ENCODE results near the gene SOWAHA.
"Not testable (repeated sequence)": the region's sequence is repeated elsewhere in the genome, so short reads cannot be mapped to it uniquely, and the experiment has no call there.

SOWAHA gene

GRCh38 chr5:132791026-132791425 lies 22.1 kb upstream of the SOWAHA start:
- DNase-seq, result no peak
- Histone ChIP-seq H3K4me2 (ENCODE audit: low read length) (no peak overlapping the region), H2AK5ac (ENCODE audit: low read length) (no peak overlapping the region), H3K56ac (ENCODE audit: low read length) (no peak overlapping the region), H3K79me1 (ENCODE audit: low read length) (no peaks in the 10 kb centered on the region), H2BK5ac (ENCODE audit: low read length) (no peak overlapping the region), H4K5ac (ENCODE audit: low read length) (no peak overlapping the region), H3K4me3 (ENCODE audit: low read length) (no peak overlapping the region), H3K27me3 (ENCODE audit: insufficient read depth, low read length, poor library complexity) (no peaks in the 10 kb centered on the region), H4K8ac (ENCODE audit: low read depth, low read length) (no peak overlapping the region), H3K23ac (ENCODE audit: low read length) (no peak overlapping the region), H2BK120ac (ENCODE audit: low read depth, low read length) (no peak overlapping the region), H3K36me3 (ENCODE audit: control insufficient read depth, insufficient read depth, low read length) (no peaks in the 10 kb centered on the region), H3K79me2 (ENCODE audit: control insufficient read depth, insufficient read depth, low read length) (no peaks in the 10 kb centered on the region), H2BK15ac (replicated peaks; ENCODE audit: low read depth) (no peak overlapping the region), H3K9ac (ENCODE audit: low read length) (no peak overlapping the region), H3K18ac (ENCODE audit: low read length) (no peak overlapping the region), H3K4me1 (ENCODE audit: control insufficient read depth, low read depth, low read length) (no peaks in the 10 kb centered on the region), H3K27ac (ENCODE audit: low read depth, low read length) (no peak overlapping the region), H3K4ac (ENCODE audit: low read depth, low read length) (no peak overlapping the region)
- WGBS (ENCODE audit: extremely low coverage, insufficient coverage, low lambda C conversion rate), result no CpG with 5 or more reads among the region's 3 CpGs

GRCh38 chr5:132797651-132798050 lies 15.5 kb upstream of the SOWAHA start:
- H4K5ac ChIP-seq (ENCODE audit: low read length), result no peak overlapping the region
- no peak overlapping the region for H3K4ac ChIP-seq (ENCODE audit: low read depth, low read length)
- H3K27ac ChIP-seq (ENCODE audit: low read depth, low read length), result no peak overlapping the region
- H3K36me3 ChIP-seq (ENCODE audit: control insufficient read depth, insufficient read depth, low read length), result no peaks in the 10 kb centered on the region
- no peak for DNase-seq
- H2BK120ac ChIP-seq (ENCODE audit: low read depth, low read length), result no peak overlapping the region
- H3K27me3 ChIP-seq (ENCODE audit: insufficient read depth, low read length, poor library complexity), result no peaks in the 10 kb centered on the region
- H3K79me1 ChIP-seq (ENCODE audit: low read length), result no peaks in the 10 kb centered on the region
- no peaks in the 10 kb centered on the region for H3K4me1 ChIP-seq (ENCODE audit: control insufficient read depth, low read depth, low read length)
- no peak overlapping the region for H2BK15ac ChIP-seq (replicated peaks; ENCODE audit: low read depth)
- no peak overlapping the region for H3K9ac ChIP-seq (ENCODE audit: low read length)
- no peak overlapping the region for H3K23ac ChIP-seq (ENCODE audit: low read length)
- no peak overlapping the region for H4K8ac ChIP-seq (ENCODE audit: low read depth, low read length)
- no peak overlapping the region for H3K4me3 ChIP-seq (ENCODE audit: low read length)
- no peak overlapping the region for H2BK5ac ChIP-seq (ENCODE audit: low read length)
- no peak overlapping the region for H3K18ac ChIP-seq (ENCODE audit: low read length)
- H3K56ac ChIP-seq (ENCODE audit: low read length), result no peak overlapping the region
- no CpG with 5 or more reads among the region's 2 CpGs for WGBS (ENCODE audit: extremely low coverage, insufficient coverage, low lambda C conversion rate)
- H3K4me2 ChIP-seq (ENCODE audit: low read length), result no peak overlapping the region
- H2AK5ac ChIP-seq (ENCODE audit: low read length), result no peak overlapping the region
- H3K79me2 ChIP-seq (ENCODE audit: control insufficient read depth, insufficient read depth, low read length), result no peaks in the 10 kb centered on the region

GRCh38 chr5:132799392-132799791 lies 13.7 kb upstream of the SOWAHA start:
- Histone ChIP-seq H3K27me3 (ENCODE audit: insufficient read depth, low read length, poor library complexity) (no peaks in the 10 kb centered on the region), H2BK15ac (replicated peaks; ENCODE audit: low read depth) (no peak overlapping the region), H3K27ac (ENCODE audit: low read depth, low read length) (no peak overlapping the region), H3K4me3 (ENCODE audit: low read length) (no peak overlapping the region), H2BK5ac (ENCODE audit: low read length) (no peak overlapping the region), H3K56ac (ENCODE audit: low read length) (no peak overlapping the region), H3K79me1 (ENCODE audit: low read length) (no peaks in the 10 kb centered on the region), H4K8ac (ENCODE audit: low read depth, low read length) (no peak overlapping the region), H3K4ac (ENCODE audit: low read depth, low read length) (no peak overlapping the region), H3K18ac (ENCODE audit: low read length) (no peak overlapping the region), H2AK5ac (ENCODE audit: low read length) (no peak overlapping the region), H3K79me2 (ENCODE audit: control insufficient read depth, insufficient read depth, low read length) (no peaks in the 10 kb centered on the region), H3K9ac (ENCODE audit: low read length) (no peak overlapping the region), H3K4me2 (ENCODE audit: low read length) (no peak overlapping the region), H2BK120ac (ENCODE audit: low read depth, low read length) (no peak overlapping the region), H3K23ac (ENCODE audit: low read length) (no peak overlapping the region), H3K36me3 (ENCODE audit: control insufficient read depth, insufficient read depth, low read length) (no peaks in the 10 kb centered on the region), H4K5ac (ENCODE audit: low read length) (no peak overlapping the region), H3K4me1 (ENCODE audit: control insufficient read depth, low read depth, low read length) (no peaks in the 10 kb centered on the region)
- no CpG with 5 or more reads among the region's 2 CpGs for WGBS (ENCODE audit: extremely low coverage, insufficient coverage, low lambda C conversion rate)
- no peak for DNase-seq

- Histone ChIP-seq H3K4me2 (ENCODE audit: low read length) (no peak overlapping the region), H3K79me1 (ENCODE audit: low read length) (no peaks in the 10 kb centered on the region), H2AK5ac (ENCODE audit: low read length) (no peak overlapping the region), H3K9ac (ENCODE audit: low read length) (no peak overlapping the region), H3K27ac (ENCODE audit: low read depth, low read length) (no peak overlapping the region), H3K36me3 (ENCODE audit: control insufficient read depth, insufficient read depth, low read length) (no peaks in the 10 kb centered on the region), H3K4ac (ENCODE audit: low read depth, low read length) (no peak overlapping the region), H2BK5ac (ENCODE audit: low read length) (no peak overlapping the region), H4K8ac (ENCODE audit: low read depth, low read length) (no peak overlapping the region), H2BK120ac (ENCODE audit: low read depth, low read length) (no peak overlapping the region), H3K18ac (ENCODE audit: low read length) (no peak overlapping the region), H3K79me2 (ENCODE audit: control insufficient read depth, insufficient read depth, low read length) (no peaks in the 10 kb centered on the region), H4K5ac (ENCODE audit: low read length) (no peak overlapping the region), H3K4me3 (ENCODE audit: low read length) (no peak overlapping the region), H3K27me3 (ENCODE audit: insufficient read depth, low read length, poor library complexity) (no peaks in the 10 kb centered on the region), H3K4me1 (ENCODE audit: control insufficient read depth, low read depth, low read length) (no peaks in the 10 kb centered on the region), H2BK15ac (replicated peaks; ENCODE audit: low read depth) (no peak overlapping the region), H3K56ac (ENCODE audit: low read length) (no peak overlapping the region), H3K23ac (ENCODE audit: low read length) (no peak overlapping the region)
- WGBS (ENCODE audit: extremely low coverage, insufficient coverage, low lambda C conversion rate), result no CpG with 5 or more reads among the region's 2 CpGs
- no peak for DNase-seq
Observed at GRCh38 chr5:132800545-132800944, 12.6 kb upstream of the SOWAHA start.

- no peak overlapping the region for H3K27ac ChIP-seq (ENCODE audit: low read depth, low read length)
Observed at GRCh38 chr5:132802044-132802684, 10.9 kb upstream of the SOWAHA start.

GRCh38 chr5:132802685-132803066 lies 10.4 kb upstream of the SOWAHA start:
- H3K27me3 ChIP-seq (ENCODE audit: insufficient read depth, low read length, poor library complexity); H3K56ac ChIP-seq (ENCODE audit: low read length); H3K4ac ChIP-seq (ENCODE audit: low read depth, low read length); H2BK5ac ChIP-seq (ENCODE audit: low read length); H3K4me1 ChIP-seq (ENCODE audit: control insufficient read depth, low read depth, low read length); H3K79me1 ChIP-seq (ENCODE audit: low read length); H3K4me3 ChIP-seq (ENCODE audit: low read length); H2BK15ac ChIP-seq (replicated peaks; ENCODE audit: low read depth); H3K9ac ChIP-seq (ENCODE audit: low read length); H4K5ac ChIP-seq (ENCODE audit: low read length); H2BK120ac ChIP-seq (ENCODE audit: low read depth, low read length); H3K79me2 ChIP-seq (ENCODE audit: control insufficient read depth, insufficient read depth, low read length); H4K8ac ChIP-seq (ENCODE audit: low read depth, low read length); H3K18ac ChIP-seq (ENCODE audit: low read length); H3K36me3 ChIP-seq (ENCODE audit: control insufficient read depth, insufficient read depth, low read length); DNase-seq; H3K27ac ChIP-seq (ENCODE audit: low read depth, low read length); H3K23ac ChIP-seq (ENCODE audit: low read length); H3K4me2 ChIP-seq (ENCODE audit: low read length); H2AK5ac ChIP-seq (ENCODE audit: low read length): not testable (repeated sequence)
- WGBS (ENCODE audit: extremely low coverage, insufficient coverage, low lambda C conversion rate), result no CpG with 5 or more reads among the region's 5 CpGs

More at GRCh38 chr5:132802044-132802684, 10.9 kb upstream of the SOWAHA start:
- Histone ChIP-seq H3K79me1 (ENCODE audit: low read length) (no peaks in the 10 kb centered on the region), H4K8ac (ENCODE audit: low read depth, low read length) (no peak overlapping the region), H3K4me1 (ENCODE audit: control insufficient read depth, low read depth, low read length) (peaks cover 2% of the 10 kb centered on the region), H3K36me3 (ENCODE audit: control insufficient read depth, insufficient read depth, low read length) (no peaks in the 10 kb centered on the region), H3K4me3 (ENCODE audit: low read length) (no peak overlapping the region), H2AK5ac (ENCODE audit: low read length) (no peak overlapping the region), H3K9ac (ENCODE audit: low read length) (no peak overlapping the region), H3K79me2 (ENCODE audit: control insufficient read depth, insufficient read depth, low read length) (no peaks in the 10 kb centered on the region), H3K18ac (ENCODE audit: low read length) (no peak overlapping the region), H3K56ac (ENCODE audit: low read length) (no peak overlapping the region), H2BK5ac (ENCODE audit: low read length) (no peak overlapping the region), H2BK120ac (ENCODE audit: low read depth, low read length) (no peak overlapping the region), H3K23ac (ENCODE audit: low read length) (no peak overlapping the region), H2BK15ac (replicated peaks; ENCODE audit: low read depth) (no peak overlapping the region), H3K4me2 (ENCODE audit: low read length) (no peak overlapping the region), H4K5ac (ENCODE audit: low read length) (no peak overlapping the region), H3K27me3 (ENCODE audit: insufficient read depth, low read length, poor library complexity) (no peaks in the 10 kb centered on the region), H3K4ac (ENCODE audit: low read depth, low read length) (no peak overlapping the region)
- WGBS (ENCODE audit: extremely low coverage, insufficient coverage, low lambda C conversion rate), result no CpG with 5 or more reads among the region's 5 CpGs
- no peak for DNase-seq
